HepG2 (cell line): ENCODE data around the gene ULK4. TPM values are rescaled to one million over a fixed set of nuclear protein-coding genes. Genes with fewer than 3 reads are reported as not detected.

ENCODE experiments used
- ATAC-seq: fragments of 200-7000 bp; cut with Tn5 transposase; 3 replicates; pipeline ENCODE4 v1.9.1; 2020; ENCODE audit warnings: mild to moderate bottlenecking, moderate library complexity
- BruUV-seq: library from RNA; stranded (reverse); fragments of 400-500 nt; replicated peaks from 2 replicates; lab custom pipeline; 2021; lab: Mats Ljungman, UMichigan
- CTCF ChIA-PET: fragments of 300-600 bp; formaldehyde crosslinking; extraction: SDS; loops from one replicate; lab custom pipeline; 2021; ENCODE audit warnings: low total read pairs, inconsistent platforms, low intra/inter-chr PET ratio; lab: Yijun Ruan, JAX
- POLR2A ChIA-PET: fragments of 350-600 bp; sonication (Branson Sonifier 250); formaldehyde crosslinking; loops from one replicate; lab custom pipeline; 2020; ENCODE audit warnings: antibody characterized with exemption, inconsistent platforms; lab: Yijun Ruan, JAX
- DNase-seq: peaks from one replicate; pipeline ENCODE4 v3.0.0-alpha.2; 2015; ENCODE audit warnings: low spot score
- FAIRE-seq: peaks from 3 replicates; lab custom pipeline; 2011; peaks lifted over from hg19 to GRCh38; lab: Jason Lieb, UNC
- H2AFZ ChIP-seq: one replicate; pipeline ENCODE4 v1.6.1; 2011; ENCODE audit warnings: low read length, inconsistent platforms
- H3K27ac ChIP-seq: fragments of 300-600 bp; 3 replicates; pipeline ENCODE4 v1.8.0; 2011; ENCODE audit warnings: mixed run types, mild to moderate bottlenecking, mixed read lengths, low read length, inconsistent platforms; ENCODE audit not compliant: insufficient read depth; ENCODE audit errors: extremely low read length
- H3K27me3 ChIP-seq, 2 experiments: fragments of 200-600 bp in 1 of 2; 2 replicates in 1 of 2; 3 replicates in 1 of 2; pipeline versions ENCODE4 v1.6.0 to v1.8.0; 2011; ENCODE audit warnings: low read length in 2 of 2, mild to moderate bottlenecking in 2 of 2, moderate library complexity in 2 of 2, inconsistent platforms in 1 of 2; ENCODE audit not compliant: insufficient read depth in 2 of 2, control insufficient read depth in 1 of 2
- H3K36me3 ChIP-seq, 2 experiments: fragments of 200-600 bp in 1 of 2; replicated peaks in 1 of 2; 2 replicates in 1 of 2; 3 replicates in 1 of 2; pipeline versions ENCODE4 v1.5.1 to v1.8.0; 2011; ENCODE audit warnings: low read length in 2 of 2, inconsistent platforms in 1 of 2; ENCODE audit not compliant: insufficient read depth in 2 of 2, control insufficient read depth in 1 of 2
- H3K4me1 ChIP-seq: 2 replicates; pipeline ENCODE4 v1.5.1; 2012; ENCODE audit warnings: low read length, inconsistent platforms; ENCODE audit not compliant: insufficient read depth
- H3K4me2 ChIP-seq: 2 replicates; pipeline ENCODE4 v1.6.0; 2011; ENCODE audit warnings: low read depth, low read length, inconsistent platforms
- H3K4me3 ChIP-seq, 3 experiments: fragments of 200-600 bp in 1 of 3; sonication (generic), shearing (Covaris generic) in 1 of 3; replicated peaks in 1 of 3; 2 replicates each; pipeline ENCODE4 v1.5.1; 2011 to 2016; ENCODE audit warnings: low read length in 3 of 3, inconsistent platforms in 2 of 3, low read depth in 2 of 3, mild to moderate bottlenecking in 2 of 3, control low read depth in 1 of 3, mixed read lengths in 1 of 3; ENCODE audit not compliant: insufficient read depth in 1 of 3
- H3K79me2 ChIP-seq: one replicate; pipeline ENCODE4 v1.6.1; 2011; ENCODE audit warnings: low read length, inconsistent platforms; ENCODE audit not compliant: insufficient read depth
- H3K9ac ChIP-seq: 2 replicates; pipeline ENCODE4 v1.6.0; 2011; ENCODE audit warnings: mild to moderate bottlenecking, low read depth, low read length, inconsistent platforms; ENCODE audit not compliant: insufficient read depth
- H3K9me3 ChIP-seq: 2 replicates; pipeline ENCODE4 v1.5.1; 2012; ENCODE audit warnings: mild to moderate bottlenecking, low read length
- H4K20me1 ChIP-seq: 2 replicates; pipeline ENCODE4 v1.6.0; 2011; ENCODE audit warnings: inconsistent platforms, mild to moderate bottlenecking, low read length, moderate library complexity; ENCODE audit not compliant: insufficient read depth
- ATF7-NPFF ChIP-seq: sonication (generic); formaldehyde crosslinking; IDR thresholded peaks from 2 replicates; pipeline ENCODE4 v1.8.1; 2023; ENCODE audit warnings: mild to moderate bottlenecking, low read depth, missing genetic modification reagents, moderate library complexity
- CBX1 ChIP-seq: IDR thresholded peaks from one replicate; pipeline ENCODE4 v1.6.1; 2016; ENCODE audit warnings: antibody characterized with exemption, low read depth
- FOSL2 ChIP-seq: sonication (generic); formaldehyde crosslinking; IDR thresholded peaks from 2 replicates; pipeline ENCODE4 v1.4.0; 2020; ENCODE audit warnings: missing genetic modification reagents
- NFIC ChIP-seq: IDR thresholded peaks from 2 replicates; pipeline ENCODE4 v1.6.1; 2012; ENCODE audit warnings: mild to moderate bottlenecking, low read length, inconsistent platforms
- NONO ChIP-seq, 2 experiments: fragments of 450-650 bp in 1 of 2; sonication (generic) in 1 of 2; formaldehyde crosslinking in 1 of 2; IDR thresholded peaks in 1 of 2; conservative IDR thresholded peaks in 1 of 2; 2 replicates each; pipeline versions ENCODE4 v1.6.1 to v1.8.0; 2017 to 2022; ENCODE audit warnings: mild to moderate bottlenecking in 1 of 2, missing genetic modification reagents in 1 of 2, moderate library complexity in 1 of 2
- ZFY ChIP-seq: sonication (generic); formaldehyde crosslinking; IDR thresholded peaks from 2 replicates; pipeline ENCODE4 v1.4.0; 2020; ENCODE audit warnings: missing genetic modification reagents
- ZNF30 ChIP-seq: sonication (generic); formaldehyde crosslinking; IDR thresholded peaks from 2 replicates; pipeline ENCODE4 v1.5.0; 2020; ENCODE audit warnings: mild to moderate bottlenecking, missing genetic modification reagents
- ZNF337 ChIP-seq: sonication (generic); formaldehyde crosslinking; IDR thresholded peaks from 2 replicates; pipeline ENCODE4 v1.5.1; 2020; ENCODE audit warnings: missing genetic modification reagents, low read depth, mild to moderate bottlenecking, borderline replicate concordance
- ZNF343 ChIP-seq: sonication (generic); formaldehyde crosslinking; IDR thresholded peaks from 2 replicates; pipeline ENCODE4 v1.4.0; 2020; ENCODE audit warnings: mild to moderate bottlenecking, missing genetic modification reagents
- ZNF644 ChIP-seq: IDR thresholded peaks from 2 replicates; pipeline ENCODE4 v1.6.1; 2016; ENCODE audit warnings: low read depth
- ZNF747 ChIP-seq: sonication (generic); formaldehyde crosslinking; IDR thresholded peaks from 2 replicates; pipeline ENCODE4 v1.8.1; 2023; ENCODE audit warnings: missing genetic modification reagents, mild to moderate bottlenecking, borderline replicate concordance
- ZNF816 ChIP-seq: sonication (generic); formaldehyde crosslinking; IDR thresholded peaks from 2 replicates; pipeline ENCODE4 v1.8.0; 2022; ENCODE audit warnings: missing genetic modification reagents, mild to moderate bottlenecking, borderline replicate concordance
- WGBS: methylation state at CpG from one replicate; pipeline ENCODE4 v1.1.6; 2017; ENCODE audit warnings: low lambda C conversion rate; 5-methylcytosine and 5-hydroxymethylcytosine counted together
- in situ Hi-C: cut with HindIII; loops from 2 replicates; pipeline ENCODE4 v1.10.0; 2017; ENCODE audit warnings: low pct_unique_long_range_greater_than_20kb; ENCODE audit not compliant: extremely low pct_ligation_motif_present
- intact Hi-C: fragments of 100-400 bp; cut with micrococcal nuclease; formaldehyde crosslinking; loops from one replicate; pipeline ENCODE4 v1.10.0; 2022; ENCODE audit not compliant: unreplicated experiment
- polyA plus RNA-seq, 8 experiments: library from polyadenylated mRNA; depleted of rRNA in 3 of 8; stranded (reverse) in 7 of 8; unstranded in 1 of 8; fragments of >200 nt; fragmentation: Illumina TruSeq in 4 of 8; extraction: Trizol in 4 of 8; gene quantifications; 2 replicates each; pipeline versions ENCODE4 v1.2.1 to v1.2.3, GENCODE V29; 2011 to 2016; ENCODE audit warnings: low read depth in 4 of 8, missing spikeins in 1 of 8, mixed read lengths in 1 of 8; ENCODE audit not compliant: insufficient read depth in 1 of 8
- total RNA-seq, 5 experiments: library from RNA; depleted of rRNA; stranded (reverse); fragments of >200 nt; fragmentation: Illumina TruSeq; extraction: Trizol; gene quantifications; 2 replicates each; pipeline ENCODE4 v1.2.3, GENCODE V29; 2016; ENCODE audit warnings: low read depth in 1 of 5
- TF ChIP-seq, protein P1 (sequence below): sonication (generic); formaldehyde crosslinking; IDR thresholded peaks from 2 replicates; pipeline ENCODE4 v1.8.0; 2022; ENCODE audit warnings: missing genetic modification reagents, mild to moderate bottlenecking, moderate library complexity, borderline replicate concordance
- TF ChIP-seq, protein P2 (sequence below): sonication (generic); formaldehyde crosslinking; IDR thresholded peaks from 2 replicates; pipeline ENCODE4 v1.9.0; 2022; ENCODE audit warnings: low read depth, missing genetic modification reagents
- TF ChIP-seq, protein P3 (sequence below): sonication (generic); formaldehyde crosslinking; IDR thresholded peaks from 2 replicates; pipeline ENCODE4 v1.4.0; 2020; ENCODE audit warnings: missing genetic modification reagents
- TF ChIP-seq, protein P4 (sequence below): sonication (generic); formaldehyde crosslinking; IDR thresholded peaks from 2 replicates; pipeline ENCODE4 v1.4.0; 2020; ENCODE audit warnings: missing genetic modification reagents

The ULK4 gene
- total and polyA plus RNA-seq, 2 of the 13 experiments (the other 11 are each of a cell fraction or from before 2014, with no cell fraction given) = 6.7 to 11.8 TPM

DNA sequence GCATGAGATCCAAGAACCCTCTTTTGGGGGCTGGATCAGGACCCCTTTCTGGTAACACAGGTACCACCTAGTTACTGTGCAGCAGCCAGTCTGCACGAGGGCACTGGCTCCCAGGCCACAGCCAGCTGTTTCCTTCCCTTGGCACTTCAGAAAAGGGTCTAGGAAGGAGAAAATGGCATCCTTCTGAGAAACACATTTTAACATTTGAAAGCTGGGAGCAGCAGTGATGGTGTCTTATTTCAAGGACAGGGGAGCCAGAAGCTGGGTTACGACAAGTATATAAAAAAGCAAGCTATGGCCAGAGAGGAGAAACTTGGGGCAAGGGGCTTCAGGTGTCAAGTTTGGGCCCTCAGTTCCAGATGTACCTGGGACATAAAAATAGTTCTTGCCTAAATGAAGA, 479.8 kb downstream of the ULK4 start (continued):
- TF ChIP-seq, protein P1, sequence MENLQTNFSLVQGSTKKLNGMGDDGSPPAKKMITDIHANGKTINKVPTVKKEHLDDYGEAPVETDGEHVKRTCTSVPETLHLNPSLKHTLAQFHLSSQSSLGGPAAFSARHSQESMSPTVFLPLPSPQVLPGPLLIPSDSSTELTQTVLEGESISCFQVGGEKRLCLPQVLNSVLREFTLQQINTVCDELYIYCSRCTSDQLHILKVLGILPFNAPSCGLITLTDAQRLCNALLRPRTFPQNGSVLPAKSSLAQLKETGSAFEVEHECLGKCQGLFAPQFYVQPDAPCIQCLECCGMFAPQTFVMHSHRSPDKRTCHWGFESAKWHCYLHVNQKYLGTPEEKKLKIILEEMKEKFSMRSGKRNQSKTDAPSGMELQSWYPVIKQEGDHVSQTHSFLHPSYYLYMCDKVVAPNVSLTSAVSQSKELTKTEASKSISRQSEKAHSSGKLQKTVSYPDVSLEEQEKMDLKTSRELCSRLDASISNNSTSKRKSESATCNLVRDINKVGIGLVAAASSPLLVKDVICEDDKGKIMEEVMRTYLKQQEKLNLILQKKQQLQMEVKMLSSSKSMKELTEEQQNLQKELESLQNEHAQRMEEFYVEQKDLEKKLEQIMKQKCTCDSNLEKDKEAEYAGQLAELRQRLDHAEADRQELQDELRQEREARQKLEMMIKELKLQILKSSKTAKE (CRISPR knock-in tag) = no peak
- TF ChIP-seq, protein P2, sequence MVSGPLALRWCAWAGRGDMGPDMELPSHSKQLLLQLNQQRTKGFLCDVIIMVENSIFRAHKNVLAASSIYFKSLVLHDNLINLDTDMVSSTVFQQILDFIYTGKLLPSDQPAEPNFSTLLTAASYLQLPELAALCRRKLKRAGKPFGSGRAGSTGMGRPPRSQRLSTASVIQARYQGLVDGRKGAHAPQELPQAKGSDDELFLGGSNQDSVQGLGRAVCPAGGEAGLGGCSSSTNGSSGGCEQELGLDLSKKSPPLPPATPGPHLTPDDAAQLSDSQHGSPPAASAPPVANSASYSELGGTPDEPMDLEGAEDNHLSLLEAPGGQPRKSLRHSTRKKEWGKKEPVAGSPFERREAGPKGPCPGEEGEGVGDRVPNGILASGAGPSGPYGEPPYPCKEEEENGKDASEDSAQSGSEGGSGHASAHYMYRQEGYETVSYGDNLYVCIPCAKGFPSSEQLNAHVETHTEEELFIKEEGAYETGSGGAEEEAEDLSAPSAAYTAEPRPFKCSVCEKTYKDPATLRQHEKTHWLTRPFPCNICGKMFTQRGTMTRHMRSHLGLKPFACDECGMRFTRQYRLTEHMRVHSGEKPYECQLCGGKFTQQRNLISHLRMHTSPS = no peak
- TF ChIP-seq ZNF343 (CRISPR knock-in tag) = no peak
- TF ChIP-seq FOSL2 = no peak
- no peak for TF ChIP-seq NFIC

GRCh38 chr3:41478278-41478677, 483.6 kb downstream of the ULK4 start:
- intact Hi-C loops = no loop called here

More at GRCh38 chr3:41478278-41478677, 483.6 kb downstream of the ULK4 start:
- Histone ChIP-seq H4K20me1 (no peaks in the 10 kb centered on the region), H3K27me3 (no peaks in the 10 kb centered on the region), H3K27ac (no peak overlapping the region), H3K36me3 (no peaks in the 10 kb centered on the region), H3K9me3 (peaks cover 7% of the 10 kb centered on the region; the same call in 1 of the 2 replicates), H3K9ac (no peak overlapping the region), H2AFZ (no peak overlapping the region)
- DNase-seq = no peak
- 94% methylated on average over 1 of the region's 1 CpG for WGBS
- POLR2A ChIA-PET = no interaction called here
- FAIRE-seq = no peak
- no peak for TF ChIP-seq ZNF644 (CRISPR knock-in tag)
- TF ChIP-seq, protein P3, sequence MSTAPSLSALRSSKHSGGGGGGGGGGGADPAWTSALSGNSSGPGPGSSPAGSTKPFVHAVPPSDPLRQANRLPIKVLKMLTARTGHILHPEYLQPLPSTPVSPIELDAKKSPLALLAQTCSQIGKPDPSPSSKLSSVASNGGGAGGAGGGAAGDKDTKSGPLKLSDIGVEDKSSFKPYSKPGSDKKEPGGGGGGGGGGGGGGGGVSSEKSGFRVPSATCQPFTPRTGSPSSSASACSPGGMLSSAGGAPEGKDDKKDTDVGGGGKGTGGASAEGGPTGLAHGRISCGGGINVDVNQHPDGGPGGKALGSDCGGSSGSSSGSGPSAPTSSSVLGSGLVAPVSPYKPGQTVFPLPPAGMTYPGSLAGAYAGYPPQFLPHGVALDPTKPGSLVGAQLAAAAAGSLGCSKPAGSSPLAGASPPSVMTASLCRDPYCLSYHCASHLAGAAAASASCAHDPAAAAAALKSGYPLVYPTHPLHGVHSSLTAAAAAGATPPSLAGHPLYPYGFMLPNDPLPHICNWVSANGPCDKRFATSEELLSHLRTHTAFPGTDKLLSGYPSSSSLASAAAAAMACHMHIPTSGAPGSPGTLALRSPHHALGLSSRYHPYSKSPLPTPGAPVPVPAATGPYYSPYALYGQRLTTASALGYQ = no peak
- TF ChIP-seq ZNF816 (CRISPR knock-in tag) = no peak
- TF ChIP-seq ZNF30 (CRISPR knock-in tag) = no peak
- TF ChIP-seq ZFY (CRISPR knock-in tag) = no peak
- no peak for TF ChIP-seq NONO (IDR thresholded peaks at IDR 0.05)
- TF ChIP-seq NONO (CRISPR knock-in tag; conservative IDR thresholded peaks at IDR 0.05) = no peak
- TF ChIP-seq ZNF747 (CRISPR knock-in tag) = no peak
- no peak for TF ChIP-seq CBX1
- no peak for TF ChIP-seq ATF7-NPFF (CRISPR knock-in tag)
- TF ChIP-seq, protein P4, sequence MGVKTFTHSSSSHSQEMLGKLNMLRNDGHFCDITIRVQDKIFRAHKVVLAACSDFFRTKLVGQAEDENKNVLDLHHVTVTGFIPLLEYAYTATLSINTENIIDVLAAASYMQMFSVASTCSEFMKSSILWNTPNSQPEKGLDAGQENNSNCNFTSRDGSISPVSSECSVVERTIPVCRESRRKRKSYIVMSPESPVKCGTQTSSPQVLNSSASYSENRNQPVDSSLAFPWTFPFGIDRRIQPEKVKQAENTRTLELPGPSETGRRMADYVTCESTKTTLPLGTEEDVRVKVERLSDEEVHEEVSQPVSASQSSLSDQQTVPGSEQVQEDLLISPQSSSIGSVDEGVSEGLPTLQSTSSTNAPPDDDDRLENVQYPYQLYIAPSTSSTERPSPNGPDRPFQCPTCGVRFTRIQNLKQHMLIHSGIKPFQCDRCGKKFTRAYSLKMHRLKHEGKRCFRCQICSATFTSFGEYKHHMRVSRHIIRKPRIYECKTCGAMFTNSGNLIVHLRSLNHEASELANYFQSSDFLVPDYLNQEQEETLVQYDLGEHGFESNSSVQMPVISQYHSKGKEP (CRISPR knock-in tag) = no peak
- TF ChIP-seq ZNF337 (CRISPR knock-in tag) = no peak
- TF ChIP-seq, all 625 proteins: peak for 0
- Histone ChIP-seq H3K4me2 (no peak overlapping the region), H3K79me2 (no peaks in the 10 kb centered on the region), H3K4me3 (no peak overlapping the region), H3K4me1 (peaks cover 13% of the 10 kb centered on the region)
- in situ Hi-C loops = no loop called here
- CTCF ChIA-PET = no interaction called here
- no peak for ATAC-seq
- no TSS peak for BruUV-seq
